GM12891 (cell line): Measurements from ENCODE around the gene FZD10.

ENCODE experiments used
- POLR2A ChIP-seq: IDR thresholded peaks from 2 replicates; pipeline ENCODE4 v1.6.1; 2011; ENCODE audit warnings: low read depth, low read length, control low read depth
- POLR2AphosphoS5 ChIP-seq: IDR thresholded peaks from 2 replicates; pipeline ENCODE4 v1.6.1; 2011; ENCODE audit warnings: low read depth, low read length, control low read depth
- POU2F2 ChIP-seq: IDR thresholded peaks from 2 replicates; pipeline ENCODE4 v1.6.1; 2011; ENCODE audit warnings: low read depth, mild to moderate bottlenecking, control low read depth, low read length, moderate library complexity
- TAF1 ChIP-seq: IDR thresholded peaks from 2 replicates; pipeline ENCODE4 v1.6.1; 2011; ENCODE audit warnings: low read depth, low read length, control low read depth

DNA sequence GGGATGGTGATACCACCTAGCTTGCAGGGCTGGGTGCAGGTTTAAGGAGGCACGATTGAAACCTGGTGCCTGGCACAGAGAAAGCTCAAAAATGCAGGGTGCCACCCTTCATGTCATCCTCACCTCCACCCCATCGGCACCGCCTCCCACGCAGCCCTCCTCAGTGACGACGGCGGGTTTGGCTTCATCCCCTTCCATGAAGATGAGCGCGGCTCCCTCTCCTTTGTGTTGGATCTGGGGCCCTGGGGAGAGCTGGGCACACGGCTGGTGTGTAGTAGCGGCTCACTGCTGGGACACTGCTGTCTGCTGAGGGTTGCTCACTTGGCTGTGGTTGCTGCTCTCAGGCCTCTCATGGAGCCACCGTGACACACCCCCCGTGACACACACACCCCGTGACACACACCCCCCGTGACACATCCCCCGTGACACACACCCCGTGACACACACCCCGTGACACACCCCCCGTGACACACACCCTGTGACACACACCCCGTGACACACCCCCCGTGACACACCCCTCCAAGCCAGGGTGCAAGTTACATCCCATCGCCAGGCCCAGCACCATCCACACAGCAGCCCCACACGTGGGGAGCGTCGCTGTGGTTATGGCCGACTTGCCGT is 42.9 kb upstream of the FZD10 start:
- TF ChIP-seq TAF1 (no peak), POU2F2 (no peak), POLR2AphosphoS5 (no peak), POLR2A (no peak)
